DOHH2 (cell line): Measurements from ENCODE around the gene MPPED2.

Experiments used
- CTCF ChIP-seq: fragments of 200-600 bp; sonication (generic); IDR thresholded peaks from one replicate; pipeline ENCODE4 v1.5.1; 2014; ENCODE audit warnings: antibody characterized with exemption, mild to moderate bottlenecking, low read depth, low read length; ENCODE audit not compliant: poor library complexity, severe bottlenecking
- EZH2phosphoT487 ChIP-seq: fragments of 200-600 bp; sonication (generic); IDR thresholded peaks from 2 replicates; pipeline ENCODE4 v1.6.1; 2017; ENCODE audit warnings: borderline replicate concordance, mild to moderate bottlenecking, antibody characterized with exemption, low read length, moderate library complexity, mixed read lengths

GRCh38 chr11:30451167-30451566 lies 135.0 kb downstream of the MPPED2 start:
- TF ChIP-seq CTCF = no peak
- no peak for TF ChIP-seq EZH2phosphoT487
